Activated CD4-positive, alpha-beta memory T cell treated with anti-CD3 and anti-CD28 coated beads for 36 hours (primary cell): ENCODE measurements around the gene OR6C68. TPM values are rescaled to one million over a fixed set of nuclear protein-coding genes. Genes with fewer than 3 reads are reported as not detected.

Experiments used
- CTCF ChIA-PET: fragments of 350-600 bp; sonication (Branson Sonifier 250); formaldehyde crosslinking; loops from one replicate; lab custom pipeline; 2021; ENCODE audit warnings: antibody characterized with exemption, inconsistent platforms; lab: Charles Lee
- POLR2A ChIA-PET: fragments of 350-600 bp; sonication (Branson Sonifier 250); formaldehyde crosslinking; loops from one replicate; lab custom pipeline; 2021; ENCODE audit warnings: antibody characterized with exemption; lab: Charles Lee
- DNase-seq: peaks from one replicate; pipeline ENCODE4 v3.0.0-alpha.2; 2020
- H3K27ac Mint-ChIP-seq: one replicate; pipeline ENCODE4 v1.8.0; 2021; ENCODE audit warnings: mixed read lengths
- H3K27me3 Mint-ChIP-seq: one replicate; pipeline ENCODE4 v1.8.0; 2021; ENCODE audit warnings: mixed read lengths
- H3K36me3 Mint-ChIP-seq: one replicate; pipeline ENCODE4 v1.8.0; 2021; ENCODE audit warnings: mixed read lengths
- H3K4me1 Mint-ChIP-seq: one replicate; pipeline ENCODE4 v1.8.0; 2021; ENCODE audit warnings: low read depth, mixed read lengths
- H3K4me3 Mint-ChIP-seq: one replicate; pipeline ENCODE4 v1.8.0; 2021; ENCODE audit warnings: mild to moderate bottlenecking, mixed read lengths
- H3K9me3 Mint-ChIP-seq: one replicate; pipeline ENCODE4 v1.8.0; 2021; ENCODE audit warnings: mixed read lengths
- intact Hi-C: fragments of 100-400 bp; cut with micrococcal nuclease; formaldehyde crosslinking; loops from one replicate; pipeline ENCODE4 v1.15.1; 2023
- total RNA-seq, 2 experiments: library from RNA; stranded (reverse); gene quantifications; one replicate each; pipeline ENCODE4 v1.2.3, GENCODE V29; 2021

The OR6C68 gene
- total RNA-seq, 2 experiments from 2014 or later: not detected

GRCh38 chr12:55499231-55499630 lies 7.1 kb downstream of the OR6C68 start:
- POLR2A ChIA-PET: no interaction called here
- no peak overlapping the region for H3K27ac Mint-ChIP-seq
- H3K9me3 Mint-ChIP-seq: no peaks in the 10 kb centered on the region
- no peak for DNase-seq
- peaks cover 8% of the 10 kb centered on the region for H3K27me3 Mint-ChIP-seq
- CTCF ChIA-PET: no interaction called here
- H3K36me3 Mint-ChIP-seq: no peaks in the 10 kb centered on the region
- H3K4me3 Mint-ChIP-seq: no peak overlapping the region
- intact Hi-C loops: no loop called here
- no peaks in the 10 kb centered on the region for H3K4me1 Mint-ChIP-seq

GRCh38 chr12:55499810-55500252 lies 7.7 kb downstream of the OR6C68 start:
- H3K4me1 Mint-ChIP-seq: no peaks in the 10 kb centered on the region
- POLR2A ChIA-PET: no interaction called here
- peaks cover 9% of the 10 kb centered on the region for H3K27me3 Mint-ChIP-seq

GRCh38 chr12:55501601-55502000 lies 9.4 kb downstream of the OR6C68 start:
- Mint-ChIP-seq H3K27ac (no peak overlapping the region), H3K9me3 (no peaks in the 10 kb centered on the region), H3K36me3 (no peaks in the 10 kb centered on the region), H3K4me3 (no peak overlapping the region), H3K27me3 (peaks cover 6% of the 10 kb centered on the region), H3K4me1 (no peaks in the 10 kb centered on the region)
- DNase-seq: no peak
- ChIA-PET CTCF (no interaction called here), POLR2A (no interaction called here)
- intact Hi-C loops: no loop called here

More at GRCh38 chr12:55499810-55500252, 7.7 kb downstream of the OR6C68 start:
- Mint-ChIP-seq H3K9me3 (no peaks in the 10 kb centered on the region), H3K27ac (no peak overlapping the region), H3K4me3 (no peak overlapping the region), H3K36me3 (no peaks in the 10 kb centered on the region)
- DNase-seq: no peak
- CTCF ChIA-PET: no interaction called here
- intact Hi-C loops: no loop called here

GRCh38 chr12:55515696-55516095 lies 23.5 kb downstream of the OR6C68 start:
- no peaks in the 10 kb centered on the region for H3K36me3 Mint-ChIP-seq
- H3K27me3 Mint-ChIP-seq: peaks cover 15% of the 10 kb centered on the region
- H3K9me3 Mint-ChIP-seq: no peaks in the 10 kb centered on the region
- no peak overlapping the region for H3K4me3 Mint-ChIP-seq
- no peak overlapping the region for H3K27ac Mint-ChIP-seq
- intact Hi-C loops: no loop called here
- ChIA-PET POLR2A (no interaction called here), CTCF (interaction anchor here (0.9 kb wide), 1 partner anchor 12 kb away, joined by 3 read pairs; no protein-coding TSS in a partner anchor)
- no peaks in the 10 kb centered on the region for H3K4me1 Mint-ChIP-seq
- no peak for DNase-seq

- H3K4me1 Mint-ChIP-seq: no peaks in the 10 kb centered on the region
- CTCF ChIA-PET: no interaction called here
Observed at GRCh38 chr12:55516391-55516790, 24.2 kb downstream of the OR6C68 start.

More at GRCh38 chr12:55516391-55516790, 24.2 kb downstream of the OR6C68 start:
- no peak for DNase-seq
- no peak overlapping the region for H3K4me3 Mint-ChIP-seq
- POLR2A ChIA-PET: no interaction called here
- no peaks in the 10 kb centered on the region for H3K9me3 Mint-ChIP-seq
- intact Hi-C loops: no loop called here
- no peak overlapping the region for H3K27ac Mint-ChIP-seq
- no peaks in the 10 kb centered on the region for H3K36me3 Mint-ChIP-seq
- H3K27me3 Mint-ChIP-seq: peaks cover 15% of the 10 kb centered on the region

Other genes with a start within 250 kb of the OR6C68 start
- not detected for gene OR6C74, start 247.8 kb upstream of the OR6C68 start, total RNA-seq
- gene OR6C6, start 195.8 kb upstream of the OR6C68 start, total RNA-seq: not detected
- gene OR6C1, start 178.0 kb upstream of the OR6C68 start, total RNA-seq: not detected
- gene OR6C3, start 161.6 kb upstream of the OR6C68 start, total RNA-seq: not detected
- gene OR6C75, start 129.4 kb upstream of the OR6C68 start, total RNA-seq: not detected
- gene OR6C65, start 91.8 kb upstream of the OR6C68 start, total RNA-seq: not detected
- not detected for gene OR6C76, start 66.1 kb upstream of the OR6C68 start, total RNA-seq
- not detected for gene OR6C2, start 48.3 kb upstream of the OR6C68 start, total RNA-seq
- gene OR6C70, start 22.2 kb upstream of the OR6C68 start, total RNA-seq: not detected
- not detected for gene OR6C4, start 57.2 kb downstream of the OR6C68 start, total RNA-seq
- gene OR2AP1, start 80.1 kb downstream of the OR6C68 start, total RNA-seq: not detected
- not detected for gene OR10P1, start 144.5 kb downstream of the OR6C68 start, total RNA-seq
- 1 to 10 TPM; 4.1 to 4.5 TPM for gene ITGA7, start 215.5 kb downstream of the OR6C68 start, total RNA-seq
- 100 to 1,000 TPM; 153 to 162 TPM for gene BLOC1S1, start 223.7 kb downstream of the OR6C68 start, total RNA-seq
- gene RDH5, start 228.0 kb downstream of the OR6C68 start, total RNA-seq: 1 to 10 TPM; 5.1 to 7.0 TPM
- gene CD63, start 236.6 kb downstream of the OR6C68 start, total RNA-seq: 100 to 1,000 TPM; 204 to 210 TPM